IMR-90 (cell line): Measurements from ENCODE around the gene MLIP. TPM values are rescaled to one million over a fixed set of nuclear protein-coding genes. Genes with fewer than 3 reads are reported as not detected.

Experiments
- ATAC-seq: fragments of 200-7000 bp; cut with Tn5 transposase; 2 replicates; pipeline ENCODE4 v1.9.1; 2020; ENCODE audit warnings: low read depth, mild to moderate bottlenecking, moderate library complexity
- BruUV-seq: library from RNA; stranded (reverse); fragments of 400-500 nt; replicated peaks from 2 replicates; lab custom pipeline; 2021; lab: Mats Ljungman, UMichigan
- CTCF ChIA-PET: fragments of 300-600 bp; formaldehyde crosslinking; extraction: SDS; loops from one replicate; lab custom pipeline; 2021; ENCODE audit warnings: antibody characterized with exemption; lab: Yijun Ruan, JAX
- POLR2A ChIA-PET: fragments of 300-600 bp; sonication (Branson Sonifier 250); formaldehyde crosslinking; loops from one replicate; lab custom pipeline; 2022; ENCODE audit warnings: antibody characterized with exemption; ENCODE audit not compliant: unreplicated experiment; lab: Charles Lee
- DNase-seq: peaks from one replicate; pipeline ENCODE4 v3.0.0; 2013
- H2AFZ ChIP-seq: replicated peaks from 2 replicates; pipeline ENCODE3; 2013; ENCODE audit warnings: low read length, mild to moderate bottlenecking; ENCODE audit not compliant: poor library complexity
- H2AK5ac ChIP-seq: 2 replicates; pipeline ENCODE4 v1.6.1; 2013; ENCODE audit warnings: low read depth, low read length, inconsistent platforms
- H2AK9ac ChIP-seq: replicated peaks from 2 replicates; pipeline ENCODE3; 2013; ENCODE audit warnings: mild to moderate bottlenecking, low read depth, low read length, moderate library complexity; ENCODE audit not compliant: poor library complexity
- H2BK120ac ChIP-seq: 2 replicates; pipeline ENCODE4 v1.6.1; 2013; ENCODE audit warnings: low read depth, low read length, inconsistent platforms
- H2BK15ac ChIP-seq: 3 replicates; pipeline ENCODE4 v1.6.1; 2013; ENCODE audit warnings: low read depth, low read length, inconsistent platforms
- H2BK20ac ChIP-seq: 2 replicates; pipeline ENCODE4 v1.6.1; 2013; ENCODE audit warnings: low read depth, mild to moderate bottlenecking, inconsistent platforms, low read length, moderate library complexity
- H2BK5ac ChIP-seq: 2 replicates; pipeline ENCODE4 v1.6.1; 2013; ENCODE audit warnings: mild to moderate bottlenecking, low read depth, low read length, inconsistent platforms; ENCODE audit not compliant: poor library complexity, severe bottlenecking
- H3K14ac ChIP-seq: replicated peaks from 2 replicates; pipeline ENCODE4 v1.6.1; 2013; ENCODE audit warnings: low read depth, low read length, inconsistent platforms
- H3K18ac ChIP-seq: 2 replicates; pipeline ENCODE4 v1.6.1; 2013; ENCODE audit warnings: low read depth, low read length, control low read depth
- H3K23ac ChIP-seq: 2 replicates; pipeline ENCODE4 v1.6.1; 2013; ENCODE audit warnings: low read depth, low read length, inconsistent platforms
- H3K27ac ChIP-seq: 2 replicates; pipeline ENCODE4 v1.5.1; 2013; ENCODE audit warnings: mild to moderate bottlenecking, control low read depth, low read length; ENCODE audit not compliant: insufficient read depth
- H3K27me3 ChIP-seq: 2 replicates; pipeline ENCODE4 v1.6.1; 2013; ENCODE audit warnings: low read length; ENCODE audit not compliant: control insufficient read depth, insufficient read depth
- H3K36me3 ChIP-seq: 2 replicates; pipeline ENCODE4 v1.6.1; 2013; ENCODE audit warnings: low read length, mixed read lengths; ENCODE audit not compliant: control insufficient read depth, insufficient read depth
- H3K4ac ChIP-seq: 2 replicates; pipeline ENCODE4 v1.6.1; 2013; ENCODE audit warnings: low read depth, low read length, inconsistent platforms
- H3K4me1 ChIP-seq: 2 replicates; pipeline ENCODE4 v1.6.1; 2013; ENCODE audit warnings: low read length, mixed read lengths; ENCODE audit not compliant: control insufficient read depth, insufficient read depth
- H3K4me2 ChIP-seq: 2 replicates; pipeline ENCODE4 v1.6.1; 2013; ENCODE audit warnings: low read depth, mild to moderate bottlenecking, control low read depth, low read length, moderate library complexity
- H3K4me3 ChIP-seq: 2 replicates; pipeline ENCODE4 v1.5.1; 2013; ENCODE audit warnings: low read depth, mild to moderate bottlenecking, control low read depth, low read length, moderate library complexity; ENCODE audit not compliant: insufficient read depth
- H3K56ac ChIP-seq: 2 replicates; pipeline ENCODE4 v1.6.1; 2013; ENCODE audit warnings: low read length, inconsistent platforms; ENCODE audit not compliant: insufficient read depth; ENCODE audit errors: extremely low read depth
- H3K79me1 ChIP-seq, 2 experiments: 2 replicates each; pipeline ENCODE4 v1.6.1; 2013; ENCODE audit warnings: low read length in 2 of 2, inconsistent platforms in 1 of 2, low read depth in 1 of 2
- H3K9ac ChIP-seq: 2 replicates; pipeline ENCODE4 v1.6.1; 2013; ENCODE audit warnings: low read depth, low read length, control low read depth
- H3K9me1 ChIP-seq: 2 replicates; pipeline ENCODE4 v1.6.1; 2013; ENCODE audit warnings: low read length, inconsistent platforms; ENCODE audit not compliant: insufficient read depth
- H3K9me3 ChIP-seq: 2 replicates; pipeline ENCODE4 v1.6.1; 2013; ENCODE audit warnings: low read length; ENCODE audit not compliant: control insufficient read depth, insufficient read depth
- H4K20me1 ChIP-seq: 2 replicates; pipeline ENCODE4 v1.6.1; 2013; ENCODE audit warnings: low read length, inconsistent platforms; ENCODE audit not compliant: insufficient read depth
- H4K5ac ChIP-seq: 2 replicates; pipeline ENCODE4 v1.6.1; 2013; ENCODE audit warnings: mild to moderate bottlenecking, low read depth, low read length, control low read depth
- H4K8ac ChIP-seq, 2 experiments: 2 replicates each; pipeline ENCODE4 v1.6.1; 2013; ENCODE audit warnings: low read depth in 2 of 2, low read length in 2 of 2, control low read depth in 1 of 2, inconsistent platforms in 1 of 2
- H4K91ac ChIP-seq: 2 replicates; pipeline ENCODE4 v1.6.1; 2013; ENCODE audit warnings: low read depth, low read length, inconsistent platforms; ENCODE audit not compliant: insufficient read depth
- CEBPB ChIP-seq: IDR thresholded peaks from 2 replicates; pipeline ENCODE4 v1.6.1; 2012; ENCODE audit warnings: low read depth, low read length, improper control_type of control experiment
- NFE2L2 ChIP-seq: fragments of 150-350 bp; IDR thresholded peaks from 2 replicates; pipeline ENCODE4 v1.6.1; 2016; ENCODE audit warnings: low read depth, mild to moderate bottlenecking, low read length
- WGBS, 2 experiments: methylation state at CpG; one replicate each; pipeline versions ENCODE4 v1.1.5 to v1.1.7; 2013; ENCODE audit warnings: missing lambda C conversion rate in 2 of 2; ENCODE audit not compliant: insufficient read length in 1 of 2; ENCODE audit errors: extremely low coverage in 2 of 2; 5-methylcytosine and 5-hydroxymethylcytosine counted together
- dilution Hi-C: fragments of 300-500 bp; cut with HindIII; formaldehyde crosslinking; loops from one replicate; pipeline ENCODE4 v1.14.3; 2018; ENCODE audit warnings: low sequenced_read_pairs; ENCODE audit not compliant: unreplicated experiment
- in situ Hi-C: fragments of 300-500 bp; cut with MboI; formaldehyde crosslinking; loops from 3 replicates; pipeline ENCODE4 v1.14.3; 2019; ENCODE audit warnings: low sequenced_read_pairs, inconsistent platforms, mixed read lengths
- intact Hi-C: fragments of 100-400 bp; cut with micrococcal nuclease; formaldehyde crosslinking; loops from 2 replicates; pipeline ENCODE4 v1.10.0; 2022
- polyA plus RNA-seq, 3 experiments: library from polyadenylated mRNA; depleted of rRNA; stranded (reverse); fragments of >200 nt; gene quantifications; 2 replicates each; pipeline ENCODE4 v1.2.3, GENCODE V29; 2012; ENCODE audit warnings: low replicate concordance in 1 of 3
- total RNA-seq: library from RNA; depleted of rRNA; stranded (reverse); fragments of >200 nt; gene quantifications from 2 replicates; pipeline ENCODE4 v1.2.3, GENCODE V29; 2012

Gene MLIP
- total and polyA plus RNA-seq, 2 of the 4 experiments (the other 2 are of a cell fraction) = not detected

GRCh38 chr6:54098450-54099044 lies 12.7 kb upstream of the MLIP start:
- DNase-seq = no peak
- CTCF ChIA-PET = no interaction called here
- no peak overlapping the region for H2BK120ac ChIP-seq
- H2BK5ac ChIP-seq = no peak overlapping the region
- no peak overlapping the region for H3K4ac ChIP-seq
- H2AK9ac ChIP-seq = no peak overlapping the region
- no peaks in the 10 kb centered on the region for H3K27me3 ChIP-seq
- intact Hi-C loops = no loop called here
- H3K36me3 ChIP-seq = no peaks in the 10 kb centered on the region
- no peak overlapping the region for H4K8ac ChIP-seq
- no peaks in the 10 kb centered on the region for H3K9me3 ChIP-seq
- H3K4me2 ChIP-seq = no peak overlapping the region
- no peak overlapping the region for H4K5ac ChIP-seq
- dilution Hi-C loops = no loop called here
- no peak overlapping the region for H4K91ac ChIP-seq
- H3K9ac ChIP-seq = no peak overlapping the region
- ATAC-seq = no peak
- H2AFZ ChIP-seq = no peak overlapping the region
- no peak overlapping the region for H3K4me3 ChIP-seq
- H3K4me1 ChIP-seq = no peaks in the 10 kb centered on the region
- POLR2A ChIA-PET = no interaction called here
- H3K9me1 ChIP-seq = no peaks in the 10 kb centered on the region
- no peak overlapping the region for H3K56ac ChIP-seq
- 0 out of 2 replicates have a peak, but pooled peaks have one; percentile 6 for TF ChIP-seq NFE2L2
- TF ChIP-seq CEBPB = no peak
- no peak overlapping the region for H2AK5ac ChIP-seq
- H3K23ac ChIP-seq = no peak overlapping the region
- H3K18ac ChIP-seq = no peak overlapping the region
- no peak overlapping the region for H2BK20ac ChIP-seq
- H2BK15ac ChIP-seq = no peak overlapping the region
- H4K20me1 ChIP-seq = no peaks in the 10 kb centered on the region
- WGBS, 2 experiments = no CpG with 5 or more reads among the region's 6 CpGs
- H3K14ac ChIP-seq = no peak overlapping the region
- in situ Hi-C loops = no loop called here
- H3K79me1 ChIP-seq = no peaks in the 10 kb centered on the region
- no TSS peak for BruUV-seq
- no peak overlapping the region for H3K27ac ChIP-seq
